Measurements from ENCODE around the gene EIF3B.
"Not testable (repeated sequence)": the region's sequence is repeated elsewhere in the genome, so short reads cannot be mapped to it uniquely, and the experiment has no call there.

The EIF3B gene

DNA sequence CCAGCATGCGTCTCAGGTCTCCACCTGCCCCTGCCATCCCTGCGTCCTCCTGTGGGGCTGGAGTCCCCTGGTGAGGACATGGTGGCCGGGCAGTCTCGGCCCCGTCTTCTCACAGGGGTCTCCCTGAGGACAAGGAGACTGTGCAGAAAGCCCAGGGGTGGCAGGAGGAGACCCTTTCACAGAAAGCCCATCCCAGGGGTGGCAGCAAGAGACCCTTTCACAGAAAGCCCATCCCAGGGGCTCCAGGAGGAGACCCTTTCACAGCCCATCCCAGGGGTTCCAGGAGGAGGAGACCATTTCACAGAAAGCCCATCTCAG is 34.0 kb downstream of the EIF3B start:
- TF ChIP-seq, protein P1, sequence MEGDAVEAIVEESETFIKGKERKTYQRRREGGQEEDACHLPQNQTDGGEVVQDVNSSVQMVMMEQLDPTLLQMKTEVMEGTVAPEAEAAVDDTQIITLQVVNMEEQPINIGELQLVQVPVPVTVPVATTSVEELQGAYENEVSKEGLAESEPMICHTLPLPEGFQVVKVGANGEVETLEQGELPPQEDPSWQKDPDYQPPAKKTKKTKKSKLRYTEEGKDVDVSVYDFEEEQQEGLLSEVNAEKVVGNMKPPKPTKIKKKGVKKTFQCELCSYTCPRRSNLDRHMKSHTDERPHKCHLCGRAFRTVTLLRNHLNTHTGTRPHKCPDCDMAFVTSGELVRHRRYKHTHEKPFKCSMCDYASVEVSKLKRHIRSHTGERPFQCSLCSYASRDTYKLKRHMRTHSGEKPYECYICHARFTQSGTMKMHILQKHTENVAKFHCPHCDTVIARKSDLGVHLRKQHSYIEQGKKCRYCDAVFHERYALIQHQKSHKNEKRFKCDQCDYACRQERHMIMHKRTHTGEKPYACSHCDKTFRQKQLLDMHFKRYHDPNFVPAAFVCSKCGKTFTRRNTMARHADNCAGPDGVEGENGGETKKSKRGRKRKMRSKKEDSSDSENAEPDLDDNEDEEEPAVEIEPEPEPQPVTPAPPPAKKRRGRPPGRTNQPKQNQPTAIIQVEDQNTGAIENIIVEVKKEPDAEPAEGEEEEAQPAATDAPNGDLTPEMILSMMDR (IDR thresholded peaks at IDR 0.05; ENCODE audit: low read depth, low read length, missing control alignments), result no peak
- Histone ChIP-seq H3K4me3 (ENCODE audit: low read depth, low read length) (no peak overlapping the region), H3K27ac (no peak overlapping the region), H3K27me3 (replicated peaks) (no peaks in the 10 kb centered on the region), H3K36me3 (replicated peaks) (no peaks in the 10 kb centered on the region)
- in situ Hi-C loops (cut with HindIII; ENCODE audit: low pct_ligation_motif_present, low sequenced_read_pairs), result no loop called here
- no peak for DNase-seq

DNA sequence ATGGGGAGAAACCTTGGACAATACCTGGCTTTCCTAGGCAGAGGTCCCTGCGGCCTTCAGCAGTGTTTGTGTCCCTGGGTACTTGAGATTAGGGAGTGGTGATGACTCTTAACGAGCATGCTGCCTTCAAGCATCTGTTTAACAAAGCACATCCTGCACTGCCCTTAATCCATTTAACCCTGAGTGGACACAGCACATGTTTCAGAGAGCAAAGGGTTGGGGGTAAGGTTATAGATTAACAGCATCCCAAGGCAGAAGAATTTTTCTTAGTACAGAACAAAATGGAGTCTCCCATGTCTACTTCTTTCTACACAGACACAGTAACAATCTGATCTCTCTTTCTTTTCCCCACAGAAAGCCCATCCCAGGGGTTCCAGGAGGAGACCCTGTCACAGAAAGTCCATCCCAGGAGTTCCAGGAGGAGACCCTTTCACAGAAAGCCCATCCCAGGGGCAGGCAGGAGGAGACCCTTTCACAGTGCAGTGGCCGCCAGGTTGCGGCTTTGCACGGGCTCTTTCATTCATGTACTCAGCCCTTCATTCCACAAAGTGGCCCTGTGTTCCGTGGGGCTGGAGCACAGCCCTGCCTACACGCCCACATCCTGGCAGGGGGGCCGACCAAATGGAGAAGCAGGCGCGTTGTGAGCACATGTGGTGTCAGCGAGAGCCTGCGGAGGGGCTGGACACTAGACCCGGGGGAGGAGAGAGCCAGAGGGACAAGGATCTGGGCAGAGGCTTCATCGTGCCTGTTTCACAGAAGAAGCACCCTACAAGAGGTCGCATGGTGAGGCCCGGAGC is 35.6 kb downstream of the EIF3B start:
- H3K27me3 ChIP-seq (replicated peaks); in situ Hi-C loops (cut with HindIII; ENCODE audit: low pct_ligation_motif_present, low sequenced_read_pairs); H3K27ac ChIP-seq; H3K36me3 ChIP-seq (replicated peaks); H3K4me3 ChIP-seq (ENCODE audit: low read depth, low read length): not testable (repeated sequence)
- DNase-seq, result peak; percentile 19

DNA sequence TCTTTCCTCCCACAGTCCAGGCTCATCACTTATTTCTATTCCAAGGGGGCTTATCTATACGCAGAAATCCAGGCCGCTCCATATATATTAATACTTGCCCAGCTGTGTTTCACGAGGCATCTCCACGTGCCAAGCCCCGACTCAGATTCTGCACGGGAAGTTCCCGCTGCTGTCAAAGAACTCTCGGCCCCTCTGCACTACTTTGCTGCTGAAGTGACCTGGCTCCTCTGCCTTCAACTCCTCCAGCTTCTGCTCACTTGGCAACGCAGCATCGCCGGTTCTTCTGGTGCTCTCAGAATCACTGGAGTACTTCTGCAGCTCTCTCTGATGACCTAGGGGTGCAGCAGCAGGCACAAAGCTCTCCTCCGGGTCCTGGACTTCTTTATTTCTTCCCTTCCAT is 39.1 kb downstream of the EIF3B start:
- no peaks in the 10 kb centered on the region for H3K36me3 ChIP-seq (replicated peaks)
- no peak overlapping the region for H3K27ac ChIP-seq
- TF ChIP-seq, protein P1 (IDR thresholded peaks at IDR 0.05; ENCODE audit: low read depth, low read length, missing control alignments), result no peak
- in situ Hi-C loops (cut with HindIII; ENCODE audit: low pct_ligation_motif_present, low sequenced_read_pairs), result no loop called here
- H3K4me3 ChIP-seq (ENCODE audit: low read depth, low read length), result no peak overlapping the region
- no peak for DNase-seq
- H3K27me3 ChIP-seq (replicated peaks), result no peaks in the 10 kb centered on the region

DNA sequence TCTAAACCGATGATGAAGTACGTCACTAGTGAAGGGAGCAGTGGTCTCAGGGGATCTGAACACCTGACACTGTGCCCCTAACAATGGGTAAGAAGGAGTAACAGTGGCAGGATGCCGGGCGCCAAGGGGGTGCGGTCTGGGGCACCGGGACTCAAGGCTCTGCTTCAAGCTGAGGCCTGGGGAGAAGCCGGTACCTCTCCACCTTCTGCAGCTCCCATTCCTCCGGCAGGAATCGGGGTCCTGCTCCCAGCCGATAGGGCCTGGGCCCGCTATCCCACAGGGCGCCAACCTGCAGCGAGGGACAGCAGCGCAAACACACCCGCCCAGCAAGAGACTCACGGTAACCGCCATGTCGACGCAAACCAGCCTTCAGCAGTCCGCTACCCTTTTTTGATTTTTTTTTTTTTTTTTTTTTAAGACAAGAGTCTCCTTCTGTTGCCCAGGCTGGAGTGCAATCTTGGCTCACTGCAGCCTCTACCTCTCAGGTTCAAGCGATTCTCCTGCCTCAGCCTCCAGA is 40.0 kb downstream of the EIF3B start:
- no peak for DNase-seq
- Histone ChIP-seq H3K4me3 (ENCODE audit: low read depth, low read length) (no peak overlapping the region), H3K27ac (no peak overlapping the region), H3K36me3 (replicated peaks) (no peaks in the 10 kb centered on the region), H3K27me3 (replicated peaks) (no peaks in the 10 kb centered on the region)
- in situ Hi-C loops (cut with HindIII; ENCODE audit: low pct_ligation_motif_present, low sequenced_read_pairs), result no loop called here
- TF ChIP-seq, protein P1 (IDR thresholded peaks at IDR 0.05; ENCODE audit: low read depth, low read length, missing control alignments), result no peak

GRCh38 chr7:2398506-2398905 is 43.9 kb downstream of the EIF3B start:
- TF ChIP-seq, protein P1 (IDR thresholded peaks at IDR 0.05; ENCODE audit: low read depth, low read length, missing control alignments), result no peak
- DNase-seq, result no peak
- no peak overlapping the region for H3K27ac ChIP-seq

GRCh38 chr7:2399848-2400587 is 45.4 kb downstream of the EIF3B start:
- no peaks in the 10 kb centered on the region for H3K27me3 ChIP-seq (replicated peaks)
- H3K4me3 ChIP-seq (ENCODE audit: low read depth, low read length), result no peak overlapping the region
- H3K36me3 ChIP-seq (replicated peaks), result no peaks in the 10 kb centered on the region
- H3K27ac ChIP-seq, result peak overlapping the region; percentile 54
- DNase-seq, result peak; percentile 96
- TF ChIP-seq, protein P1 (IDR thresholded peaks at IDR 0.05; ENCODE audit: low read depth, low read length, missing control alignments), result no peak
- in situ Hi-C loops (cut with HindIII; ENCODE audit: low pct_ligation_motif_present, low sequenced_read_pairs), result no loop called here

More at GRCh38 chr7:2398506-2398905, 43.9 kb downstream of the EIF3B start:
- Histone ChIP-seq H3K36me3 (replicated peaks) (no peaks in the 10 kb centered on the region), H3K4me3 (ENCODE audit: low read depth, low read length) (no peak overlapping the region), H3K27me3 (replicated peaks) (no peaks in the 10 kb centered on the region)
- in situ Hi-C loops (cut with HindIII; ENCODE audit: low pct_ligation_motif_present, low sequenced_read_pairs), result no loop called here

All from brain microvascular endothelial cell (primary cell).